Endothelial cell of umbilical vein (primary cell): ENCODE measurements around the gene SLC8A2.

Source experiments
- CTCF ChIP-seq, 2 donors: IDR thresholded peaks; 1 replicate in 1 of 2; 2 replicates in 1 of 2; pipeline ENCODE4 v1.5.1; 2011; ENCODE audit warnings: low read length in 2 of 2, mild to moderate bottlenecking in 2 of 2, moderate library complexity in 2 of 2, control low read depth in 1 of 2, inconsistent platforms in 1 of 2, low read depth in 1 of 2; ENCODE audit not compliant: insufficient read depth in 1 of 2; ENCODE audit errors: extremely low read depth in 1 of 2
- EZH2 ChIP-seq: IDR thresholded peaks from 2 replicates; pipeline ENCODE4 v1.6.1; 2012; ENCODE audit warnings: borderline replicate concordance, low read depth, mild to moderate bottlenecking, moderate library complexity, low read length, inconsistent platforms; ENCODE audit not compliant: severe bottlenecking
- FOS ChIP-seq: IDR thresholded peaks from 2 replicates; pipeline ENCODE4 v1.6.1; 2011; ENCODE audit warnings: mild to moderate bottlenecking, low read length, moderate library complexity, borderline replicate concordance; ENCODE audit not compliant: insufficient read depth
- POLR2A ChIP-seq: IDR thresholded peaks from 2 replicates; pipeline ENCODE4 v1.6.1; 2012; ENCODE audit warnings: low read depth, mild to moderate bottlenecking, control low read depth, low read length
- POLR2AphosphoS5 ChIP-seq: IDR thresholded peaks from 2 replicates; pipeline ENCODE4 v1.6.1; 2012; ENCODE audit warnings: low read depth, mild to moderate bottlenecking, control low read depth, low read length, moderate library complexity; ENCODE audit not compliant: insufficient read depth
- TF ChIP-seq, protein P1 (sequence below): IDR thresholded peaks from 2 replicates; pipeline ENCODE4 v1.6.1; 2011; ENCODE audit not compliant: insufficient read depth, insufficient read length

DNA sequence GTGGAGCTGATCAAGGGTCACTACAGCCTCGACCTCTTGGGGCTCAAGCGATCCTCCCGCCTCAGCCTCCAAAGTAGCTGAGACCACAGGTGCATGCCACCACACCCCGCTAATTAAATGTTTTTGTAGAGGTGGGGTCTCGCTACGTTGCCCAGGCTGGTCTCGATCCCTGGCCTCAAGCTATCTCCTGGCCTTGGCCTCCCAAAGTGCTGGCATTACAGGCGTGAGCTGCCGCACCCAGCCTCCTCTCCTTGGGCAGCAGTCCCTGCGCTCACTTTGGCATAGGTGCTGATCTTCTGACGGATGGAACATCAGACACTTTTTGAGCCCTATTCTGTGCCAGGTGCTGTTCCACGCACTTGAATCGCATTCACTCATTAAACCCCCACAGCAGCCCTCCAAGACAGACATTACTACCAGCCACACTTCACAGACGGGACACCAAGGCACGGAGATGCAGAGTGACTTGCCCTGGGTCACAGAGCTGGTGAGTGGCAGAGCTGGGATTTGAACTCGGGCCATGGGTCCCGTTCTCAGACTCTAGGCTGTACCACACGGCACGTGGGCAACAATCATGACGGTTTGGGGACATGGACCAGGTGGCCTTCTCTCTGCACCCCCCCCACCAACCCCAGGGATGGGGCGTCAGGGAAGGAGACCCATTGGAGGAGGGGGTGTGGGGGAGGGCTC lies 55.6 kb downstream of the SLC8A2 start:
- TF ChIP-seq CTCF (IDR thresholded peaks at IDR 0.05; ENCODE audit: extremely low read depth in 1 of 2, insufficient read depth in 1 of 2, low read depth in 1 of 2, low read length in 2 of 2): no peak
- TF ChIP-seq EZH2: no peak
- no peak for TF ChIP-seq POLR2A
- no peak for TF ChIP-seq FOS
- TF ChIP-seq, protein P1, sequence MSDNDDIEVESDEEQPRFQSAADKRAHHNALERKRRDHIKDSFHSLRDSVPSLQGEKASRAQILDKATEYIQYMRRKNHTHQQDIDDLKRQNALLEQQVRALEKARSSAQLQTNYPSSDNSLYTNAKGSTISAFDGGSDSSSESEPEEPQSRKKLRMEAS: no peak
- TF ChIP-seq POLR2AphosphoS5: no peak
